Dendritic cell treated with granulocyte-macrophage colony-stimulating factor and Interleukin-4, amounts not matched to agents 40 ng/mL and 50 ng/mL, for 4 days (primary cell): Measurements from ENCODE around the gene SUGP2.

ENCODE experiments used
- H3K27ac Mint-ChIP-seq: one replicate; pipeline ENCODE4 v1.8.0; 2022; ENCODE audit warnings: mild to moderate bottlenecking, mixed read lengths
- H3K27me3 Mint-ChIP-seq: one replicate; pipeline ENCODE4 v1.8.0; 2022; ENCODE audit warnings: mild to moderate bottlenecking, mixed read lengths
- H3K36me3 Mint-ChIP-seq: one replicate; pipeline ENCODE4 v1.8.0; 2022; ENCODE audit warnings: low read depth, mixed read lengths
- H3K4me1 Mint-ChIP-seq: one replicate; pipeline ENCODE4 v1.8.0; 2022; ENCODE audit warnings: low read depth, mixed read lengths
- H3K4me3 Mint-ChIP-seq: one replicate; pipeline ENCODE4 v1.8.0; 2022; ENCODE audit warnings: mild to moderate bottlenecking, moderate library complexity, mixed read lengths
- H3K9me3 Mint-ChIP-seq: one replicate; pipeline ENCODE4 v1.8.0; 2022; ENCODE audit warnings: mixed read lengths
- intact Hi-C: fragments of 100-400 bp; cut with micrococcal nuclease; formaldehyde crosslinking; loops from one replicate; pipeline ENCODE4 v1.15.0; 2022

SUGP2 gene

DNA sequence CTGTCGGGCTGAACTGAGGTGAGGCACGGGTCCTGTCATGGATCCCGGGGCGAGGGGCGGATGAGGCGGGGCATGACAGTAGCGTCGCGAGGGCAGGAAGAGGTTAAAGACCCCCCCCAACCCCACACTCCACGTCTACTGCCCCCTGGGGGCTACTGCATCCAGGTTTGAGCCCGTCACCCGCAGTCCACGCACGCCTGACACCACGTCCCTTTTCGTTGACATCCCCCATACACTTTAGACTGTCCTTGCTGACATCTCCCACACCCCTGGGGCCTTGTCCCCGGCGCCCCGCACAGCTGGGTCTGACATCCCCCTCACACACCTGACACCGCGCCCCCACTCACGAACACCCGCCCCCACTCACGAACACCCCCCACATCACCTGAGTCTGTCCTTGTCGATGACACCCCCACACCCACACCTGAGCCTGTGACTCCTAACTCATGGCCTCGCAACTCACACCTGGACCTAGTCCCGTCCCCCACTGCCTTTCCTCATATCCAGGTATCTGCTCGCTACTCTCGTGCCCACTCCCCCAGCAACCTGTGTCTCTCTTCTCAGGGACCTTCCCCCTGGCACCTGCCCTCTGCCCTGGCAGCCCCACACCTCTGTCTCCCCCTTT lies 30.9 kb upstream of the SUGP2 start:
- H3K36me3 Mint-ChIP-seq, result peaks cover 28% of the 10 kb centered on the region
- H3K4me1 Mint-ChIP-seq, result peaks cover 26% of the 10 kb centered on the region
- peak overlapping the region; percentile 38 for H3K27ac Mint-ChIP-seq
- H3K9me3 Mint-ChIP-seq, result no peaks in the 10 kb centered on the region
- H3K27me3 Mint-ChIP-seq, result peaks cover 6% of the 10 kb centered on the region
- peak overlapping the region; percentile 70 for H3K4me3 Mint-ChIP-seq
- intact Hi-C loops, result no loop called here

DNA sequence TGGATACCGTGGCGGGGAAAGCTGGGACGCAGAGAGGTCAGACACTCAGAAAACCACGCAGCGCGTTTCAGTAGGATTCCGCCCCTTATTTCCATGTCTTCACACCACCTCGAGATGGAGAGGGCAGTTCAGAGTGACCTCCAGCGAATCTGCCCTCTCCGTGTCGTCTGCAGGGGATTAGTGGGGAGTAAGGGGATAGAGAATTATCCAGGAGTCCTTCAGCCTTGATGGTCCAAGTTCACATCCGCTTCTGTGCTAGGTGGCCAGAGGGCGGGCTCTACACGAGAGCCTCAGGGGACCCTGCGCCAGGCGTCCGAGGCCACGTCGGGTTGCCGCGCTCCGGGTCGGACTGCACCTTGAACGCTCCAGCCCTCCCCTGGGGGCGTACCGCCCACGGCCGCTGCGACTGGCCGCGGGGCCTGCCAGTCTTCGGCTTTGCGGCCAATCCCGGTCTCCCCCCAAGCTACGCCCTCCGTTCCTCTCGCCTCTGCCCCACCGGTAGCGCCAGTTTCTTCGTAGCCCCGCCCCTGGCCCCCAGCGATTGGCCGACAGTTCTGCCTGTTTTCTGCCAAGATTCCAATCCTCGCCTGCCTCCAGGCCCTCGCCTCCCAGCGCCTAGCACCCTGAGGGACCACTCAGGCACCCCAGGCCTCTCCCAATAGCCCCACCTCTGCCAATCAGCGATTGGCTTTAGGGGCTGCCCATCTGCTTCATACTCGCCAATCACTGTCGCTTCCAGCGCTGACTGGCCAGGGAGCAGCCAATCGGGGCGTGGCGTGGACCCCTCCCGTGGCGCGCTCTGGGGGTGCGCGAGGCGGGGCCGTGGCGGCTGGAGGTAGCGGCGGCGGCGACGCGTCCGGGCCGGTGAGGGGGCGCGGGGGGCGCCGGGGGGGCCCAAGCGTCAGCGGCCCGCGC lies 30.1 kb upstream of the SUGP2 start, which contains the start of gene SLC25A42:
TSS of gene SLC25A42 (plus strand) at position 812 of the 915 bp plus-strand sequence. CDS start 32,131 bp downstream, outside the sequence.
- Mint-ChIP-seq H3K27me3 (peaks cover 6% of the 10 kb centered on the region), H3K36me3 (peaks cover 36% of the 10 kb centered on the region), H3K4me3 (peak within 1 kb of the TSS; percentile 70), H3K4me1 (peaks cover 22% of the 10 kb centered on the region), H3K27ac (peak within 1 kb of the TSS; percentile 38), H3K9me3 (no peaks in the 10 kb centered on the region)
- intact Hi-C loops, result loop anchor here (1.0 to 2.0 kb wide), 2 partner anchors 30 to 75 kb away; partner anchors contain the start of genes ARMC6, SUGP2 and TMEM161A

GRCh38 chr19:19062454-19063182 lies 29.3 kb upstream of the SUGP2 start:
- intact Hi-C loops, result loop anchor here (1.0 to 2.0 kb wide), 2 partner anchors 29 to 76 kb away; partner anchors contain the start of genes ARMC6, SUGP2 and TMEM161A
- peaks cover 22% of the 10 kb centered on the region for H3K4me1 Mint-ChIP-seq
- peaks cover 6% of the 10 kb centered on the region for H3K27me3 Mint-ChIP-seq
- peak overlapping the region; percentile 70 for H3K4me3 Mint-ChIP-seq
- peak overlapping the region; percentile 38 for H3K27ac Mint-ChIP-seq
- H3K36me3 Mint-ChIP-seq, result peaks cover 44% of the 10 kb centered on the region
- H3K9me3 Mint-ChIP-seq, result no peaks in the 10 kb centered on the region

DNA sequence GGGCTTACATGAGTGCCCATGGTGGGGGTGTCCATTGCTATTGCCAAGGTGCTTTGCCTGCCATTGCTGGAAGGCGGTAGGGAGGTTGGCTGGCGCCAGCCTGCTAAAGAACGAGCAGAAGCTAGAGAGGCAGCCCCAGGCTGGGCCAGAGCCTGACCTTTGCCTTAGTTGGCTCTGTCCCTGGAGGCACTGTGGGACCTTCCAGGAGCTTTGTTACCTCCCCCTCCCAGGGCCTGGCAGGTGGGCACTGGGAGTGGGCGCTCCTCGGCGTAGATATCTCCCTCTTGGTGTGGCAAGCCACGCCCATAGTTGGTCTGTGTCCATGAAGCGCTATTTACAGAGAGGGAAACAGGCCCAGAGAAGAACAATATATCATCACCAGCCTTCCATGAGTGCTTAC lies 28.2 kb upstream of the SUGP2 start:
- H3K4me3 Mint-ChIP-seq, result no peak overlapping the region
- intact Hi-C loops, result no loop called here
- no peaks in the 10 kb centered on the region for H3K9me3 Mint-ChIP-seq

DNA sequence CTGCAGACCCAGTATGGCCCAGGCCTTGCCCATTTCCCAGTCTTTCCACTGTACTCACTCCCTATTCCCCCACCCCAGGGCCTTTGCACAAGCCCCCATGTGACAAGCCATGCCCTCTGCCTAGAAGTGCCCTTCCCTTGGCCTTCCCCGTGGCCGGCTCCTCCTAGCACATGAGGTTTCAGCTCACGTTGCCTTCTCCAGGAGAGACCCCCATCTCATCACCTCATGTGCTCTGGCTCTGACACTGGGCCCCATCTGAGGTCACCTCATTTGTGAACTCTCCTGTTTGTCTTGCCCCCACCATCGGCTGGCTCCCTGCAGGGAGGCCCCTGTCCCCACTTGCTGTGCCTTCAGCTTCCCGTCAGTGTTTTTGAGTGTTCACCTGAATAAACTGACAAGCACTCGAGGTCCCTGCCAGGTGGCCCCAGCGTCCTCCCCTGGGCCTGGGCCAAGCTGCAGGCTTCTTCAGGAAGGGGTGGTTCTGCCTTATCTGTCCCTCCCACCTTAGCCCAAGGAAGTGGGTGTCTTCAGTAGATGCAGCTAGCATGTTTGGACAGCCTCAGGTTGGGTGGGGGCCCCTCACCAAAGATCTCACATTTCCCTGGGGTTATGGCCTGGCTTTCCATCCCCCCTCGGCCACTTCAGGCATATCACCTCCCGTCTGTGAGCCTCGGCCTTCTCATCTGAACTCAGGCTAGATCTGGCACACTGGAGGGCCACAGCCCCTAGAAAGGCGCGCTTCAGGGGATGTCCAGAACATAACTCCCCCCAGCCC lies 26.7 kb upstream of the SUGP2 start:
- Mint-ChIP-seq H3K4me1 (peaks cover 20% of the 10 kb centered on the region), H3K27ac (no peak overlapping the region), H3K4me3 (no peak overlapping the region), H3K27me3 (peaks cover 6% of the 10 kb centered on the region), H3K36me3 (peaks cover 70% of the 10 kb centered on the region), H3K9me3 (no peaks in the 10 kb centered on the region)
- intact Hi-C loops, result no loop called here

More for the DNA sequence above, 28.2 kb upstream of the SUGP2 start:
- Mint-ChIP-seq H3K4me1 (peaks cover 22% of the 10 kb centered on the region), H3K36me3 (peaks cover 55% of the 10 kb centered on the region), H3K27me3 (peaks cover 6% of the 10 kb centered on the region), H3K27ac (no peak overlapping the region)

DNA sequence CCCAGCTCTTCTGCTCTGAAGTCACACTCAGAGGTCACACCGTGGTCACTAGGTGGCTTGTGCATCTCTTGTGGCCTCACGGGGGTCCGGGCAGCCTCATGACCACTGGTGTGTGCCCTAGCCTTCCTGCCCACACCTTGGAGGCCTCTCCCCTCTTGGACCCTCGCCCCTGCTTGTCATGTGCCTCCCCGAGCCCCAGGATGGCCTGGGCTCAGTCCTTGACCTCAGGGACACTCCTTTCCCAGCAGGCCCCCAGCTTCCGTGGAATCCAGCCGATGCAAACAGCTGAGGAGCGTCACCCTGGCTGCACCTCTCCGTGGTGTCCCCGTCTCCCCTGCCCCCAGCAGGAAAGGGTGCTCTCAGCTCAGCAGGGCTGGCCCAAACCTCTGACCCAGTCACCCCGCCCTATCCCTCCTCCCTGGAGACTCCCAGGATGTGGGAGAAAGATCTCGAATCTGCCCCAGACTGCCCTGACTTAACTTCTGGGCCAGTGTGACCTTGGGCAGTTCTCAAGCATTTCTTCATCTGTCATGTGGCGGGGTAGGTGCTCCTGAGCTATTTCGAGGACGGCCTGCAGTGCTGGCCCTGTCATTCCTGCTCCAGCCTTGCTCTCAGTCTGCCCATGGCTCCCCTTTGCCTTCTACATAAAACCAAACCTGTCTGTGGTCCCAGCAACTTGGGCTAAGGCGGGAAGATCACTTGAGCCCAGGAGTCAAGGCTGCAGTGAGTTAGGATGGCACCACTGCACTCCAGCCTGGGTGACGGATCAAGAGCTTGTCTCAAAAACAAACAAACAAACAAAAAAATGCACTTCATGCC lies 25.9 kb upstream of the SUGP2 start:
- peaks cover 1% of the 10 kb centered on the region for H3K27me3 Mint-ChIP-seq
- H3K36me3 Mint-ChIP-seq, result peaks cover 78% of the 10 kb centered on the region
- intact Hi-C loops, result no loop called here
- no peak overlapping the region for H3K27ac Mint-ChIP-seq
- H3K4me1 Mint-ChIP-seq, result peaks cover 12% of the 10 kb centered on the region
- no peaks in the 10 kb centered on the region for H3K9me3 Mint-ChIP-seq
- H3K4me3 Mint-ChIP-seq, result no peak overlapping the region

- H3K4me1 Mint-ChIP-seq, result peaks cover 4% of the 10 kb centered on the region
- H3K36me3 Mint-ChIP-seq, result peaks cover 83% of the 10 kb centered on the region
- H3K4me3 Mint-ChIP-seq, result no peak overlapping the region
- intact Hi-C loops, result no loop called here
- no peaks in the 10 kb centered on the region for H3K9me3 Mint-ChIP-seq
- no peak overlapping the region for H3K27ac Mint-ChIP-seq
- no peaks in the 10 kb centered on the region for H3K27me3 Mint-ChIP-seq
Measured at GRCh38 chr19:19057720-19058119, 24.4 kb upstream of the SUGP2 start.

GRCh38 chr19:19057317-19057716 lies 24.0 kb upstream of the SUGP2 start:
- Mint-ChIP-seq H3K27ac (no peak overlapping the region), H3K4me1 (peaks cover under 1% of the 10 kb centered on the region), H3K27me3 (no peaks in the 10 kb centered on the region), H3K36me3 (peaks cover 87% of the 10 kb centered on the region), H3K9me3 (no peaks in the 10 kb centered on the region), H3K4me3 (no peak overlapping the region)
- intact Hi-C loops, result no loop called here

DNA sequence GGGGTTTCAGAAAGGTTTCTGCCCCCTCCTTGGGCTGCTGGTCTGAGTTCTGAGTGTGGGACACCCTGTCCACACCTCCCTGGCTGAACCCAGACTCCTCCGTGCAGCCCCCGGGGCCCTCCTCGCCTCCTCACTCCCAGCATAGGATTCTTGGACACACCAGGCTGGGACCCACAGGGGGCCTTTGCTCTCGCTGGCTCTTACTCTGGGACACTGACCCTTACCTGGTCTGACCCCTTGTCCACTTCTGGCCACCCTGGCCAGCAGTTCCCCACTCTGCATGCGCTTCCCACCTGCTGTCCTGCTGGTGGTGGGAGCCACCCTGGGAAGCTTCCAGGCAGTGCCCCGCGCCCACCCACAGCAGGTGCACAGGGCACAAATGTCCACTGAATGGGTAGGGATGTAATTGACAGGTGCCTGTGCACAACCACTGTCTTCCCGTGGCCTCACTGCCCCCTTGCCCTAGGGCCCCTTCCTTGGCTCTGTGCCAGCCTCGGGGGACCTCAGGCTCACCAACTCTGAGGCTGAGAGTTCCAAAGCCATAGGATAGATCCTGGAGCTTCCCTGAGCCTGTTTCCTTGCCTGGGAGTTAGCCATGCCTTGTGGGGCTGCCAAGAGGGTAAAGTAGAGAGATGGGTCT lies 23.4 kb upstream of the SUGP2 start:
- Mint-ChIP-seq H3K4me3 (no peak overlapping the region), H3K27ac (no peak overlapping the region), H3K9me3 (no peaks in the 10 kb centered on the region), H3K27me3 (no peaks in the 10 kb centered on the region), H3K4me1 (no peaks in the 10 kb centered on the region), H3K36me3 (peaks cover 93% of the 10 kb centered on the region)
- intact Hi-C loops, result no loop called here

GRCh38 chr19:19055701-19056100 lies 22.4 kb upstream of the SUGP2 start:
- Mint-ChIP-seq H3K4me1 (no peaks in the 10 kb centered on the region), H3K27ac (no peak overlapping the region), H3K27me3 (no peaks in the 10 kb centered on the region), H3K9me3 (no peaks in the 10 kb centered on the region), H3K4me3 (no peak overlapping the region), H3K36me3 (peaks cover 96% of the 10 kb centered on the region)
- intact Hi-C loops, result no loop called here

GRCh38 chr19:19054939-19055440 lies 21.7 kb upstream of the SUGP2 start:
- H3K9me3 Mint-ChIP-seq, result no peaks in the 10 kb centered on the region
- H3K4me1 Mint-ChIP-seq, result no peaks in the 10 kb centered on the region
- H3K27me3 Mint-ChIP-seq, result no peaks in the 10 kb centered on the region
- H3K4me3 Mint-ChIP-seq, result no peak overlapping the region
- intact Hi-C loops, result no loop called here
- peaks cover 96% of the 10 kb centered on the region for H3K36me3 Mint-ChIP-seq
- no peak overlapping the region for H3K27ac Mint-ChIP-seq

DNA sequence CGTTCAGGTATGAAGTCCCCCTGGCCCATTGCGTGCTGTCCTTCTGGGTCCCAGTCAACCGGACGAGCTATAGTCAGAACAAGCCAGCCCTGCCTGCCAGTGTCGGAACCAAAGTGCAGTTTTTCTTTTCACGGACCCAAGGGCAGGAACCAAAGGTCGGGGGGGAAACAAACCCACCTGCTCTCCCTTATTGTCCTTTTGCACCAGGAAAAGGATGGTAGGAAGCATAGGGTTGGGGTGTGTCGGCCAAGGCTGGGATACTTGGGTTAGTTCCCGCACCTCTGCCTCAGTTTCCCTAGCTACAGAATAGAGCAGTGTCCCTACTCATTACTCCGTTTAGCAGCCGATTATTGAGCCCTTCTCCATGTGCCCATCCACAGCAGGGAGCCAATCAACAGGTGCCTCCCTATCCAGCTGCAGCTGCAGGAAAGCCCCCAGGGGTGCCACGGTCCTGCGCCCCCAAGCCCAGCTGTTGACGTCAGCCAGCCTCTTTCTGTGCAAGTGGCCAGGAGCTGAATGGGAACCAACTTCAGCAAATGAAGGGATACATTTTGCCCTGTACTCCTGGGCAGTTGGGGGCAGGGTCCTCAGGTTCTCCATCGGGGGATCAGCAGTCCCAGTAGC lies 21.1 kb upstream of the SUGP2 start:
- Mint-ChIP-seq H3K27me3 (no peaks in the 10 kb centered on the region), H3K36me3 (peaks cover 96% of the 10 kb centered on the region)
- intact Hi-C loops, result no loop called here

More for the DNA sequence above, 21.1 kb upstream of the SUGP2 start:
- Mint-ChIP-seq H3K27ac (no peak overlapping the region), H3K4me3 (no peak overlapping the region), H3K4me1 (no peaks in the 10 kb centered on the region), H3K9me3 (no peaks in the 10 kb centered on the region)
